Fibroblast of lung (primary cell): ENCODE measurements around the gene RAB31.

ENCODE experiments used
- EZH2 ChIP-seq: IDR thresholded peaks from 2 replicates; pipeline ENCODE4 v1.5.1; 2012; ENCODE audit warnings: low read length, control low read depth, mild to moderate bottlenecking; ENCODE audit errors: missing control alignments
- TF ChIP-seq, protein P1 (sequence below), 2 donors: IDR thresholded peaks in 1 of 2; conservative IDR thresholded peaks in 1 of 2; 1 replicate in 1 of 2; 2 replicates in 1 of 2; pipeline ENCODE4 v1.5.1; 2011 to 2012; ENCODE audit warnings: low read length in 2 of 2, control low read depth in 1 of 2, inconsistent platforms in 1 of 2, low read depth in 1 of 2, mild to moderate bottlenecking in 1 of 2

DNA sequence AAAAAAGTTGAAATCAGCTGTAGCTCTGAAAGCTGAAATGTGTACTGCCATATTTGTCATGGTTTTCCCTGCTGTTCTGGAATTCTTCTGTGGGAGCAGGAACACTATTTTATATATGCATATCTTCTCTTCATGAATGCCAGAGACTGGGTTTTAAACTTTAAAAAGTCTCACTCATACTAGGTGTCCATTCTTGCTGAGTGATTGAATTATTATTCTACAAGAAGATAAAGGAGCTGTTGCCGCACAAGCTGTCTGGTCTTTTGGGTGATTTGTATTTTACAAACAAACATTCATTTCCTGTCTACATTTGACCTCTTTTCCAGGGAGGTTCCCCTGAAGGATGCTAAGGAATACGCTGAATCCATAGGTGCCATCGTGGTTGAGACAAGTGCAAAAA lies 137.2 kb downstream of the RAB31 start:
- TF ChIP-seq, protein P1, sequence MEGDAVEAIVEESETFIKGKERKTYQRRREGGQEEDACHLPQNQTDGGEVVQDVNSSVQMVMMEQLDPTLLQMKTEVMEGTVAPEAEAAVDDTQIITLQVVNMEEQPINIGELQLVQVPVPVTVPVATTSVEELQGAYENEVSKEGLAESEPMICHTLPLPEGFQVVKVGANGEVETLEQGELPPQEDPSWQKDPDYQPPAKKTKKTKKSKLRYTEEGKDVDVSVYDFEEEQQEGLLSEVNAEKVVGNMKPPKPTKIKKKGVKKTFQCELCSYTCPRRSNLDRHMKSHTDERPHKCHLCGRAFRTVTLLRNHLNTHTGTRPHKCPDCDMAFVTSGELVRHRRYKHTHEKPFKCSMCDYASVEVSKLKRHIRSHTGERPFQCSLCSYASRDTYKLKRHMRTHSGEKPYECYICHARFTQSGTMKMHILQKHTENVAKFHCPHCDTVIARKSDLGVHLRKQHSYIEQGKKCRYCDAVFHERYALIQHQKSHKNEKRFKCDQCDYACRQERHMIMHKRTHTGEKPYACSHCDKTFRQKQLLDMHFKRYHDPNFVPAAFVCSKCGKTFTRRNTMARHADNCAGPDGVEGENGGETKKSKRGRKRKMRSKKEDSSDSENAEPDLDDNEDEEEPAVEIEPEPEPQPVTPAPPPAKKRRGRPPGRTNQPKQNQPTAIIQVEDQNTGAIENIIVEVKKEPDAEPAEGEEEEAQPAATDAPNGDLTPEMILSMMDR (conservative IDR thresholded peaks at IDR 0.05 in 1 of 2, IDR thresholded peaks at IDR 0.05 in 1 of 2; ENCODE audit: low read depth in 1 of 2, low read length in 2 of 2) = no peak
- TF ChIP-seq EZH2 = no peak
